KOPT-K1 (cell line): Measurements from ENCODE around the gene PHEX.

ENCODE experiments used
- H3K27ac ChIP-seq: fragments of 200-600 bp; sonication (generic); 2 replicates; pipeline ENCODE4 v1.5.1; 2016; ENCODE audit warnings: antibody characterized with exemption, mild to moderate bottlenecking, low read depth, low read length; ENCODE audit not compliant: poor library complexity, severe bottlenecking
- H3K36me3 ChIP-seq: fragments of 200-600 bp; sonication (generic); 2 replicates; pipeline ENCODE4 v1.5.1; 2017; ENCODE audit warnings: antibody characterized with exemption, mild to moderate bottlenecking, low read length, moderate library complexity; ENCODE audit not compliant: insufficient read depth
- H3K9me3 ChIP-seq: fragments of 200-600 bp; sonication (generic); 2 replicates; pipeline ENCODE4 v1.5.1; 2017; ENCODE audit warnings: antibody characterized with exemption, low read length, mild to moderate bottlenecking; ENCODE audit not compliant: insufficient read depth, poor library complexity, severe bottlenecking

Gene PHEX

GRCh38 chrX:22135994-22136684, 104.0 kb downstream of the PHEX start:
- no peak overlapping the region for H3K27ac ChIP-seq
- H3K9me3 ChIP-seq = no peaks in the 10 kb centered on the region
- H3K36me3 ChIP-seq = no peaks in the 10 kb centered on the region

GRCh38 chrX:22136711-22137110, 104.6 kb downstream of the PHEX start:
- Histone ChIP-seq H3K27ac (no peak overlapping the region), H3K9me3 (no peaks in the 10 kb centered on the region), H3K36me3 (no peaks in the 10 kb centered on the region)

GRCh38 chrX:22139822-22140221, 107.7 kb downstream of the PHEX start:
- H3K9me3 ChIP-seq = no peaks in the 10 kb centered on the region
- no peaks in the 10 kb centered on the region for H3K36me3 ChIP-seq
- no peak overlapping the region for H3K27ac ChIP-seq

- no peaks in the 10 kb centered on the region for H3K36me3 ChIP-seq
- H3K9me3 ChIP-seq = no peaks in the 10 kb centered on the region
- no peak overlapping the region for H3K27ac ChIP-seq
These were observed 109.1 kb downstream of the PHEX start for GRCh38 chrX:22141047-22141730.

DNA sequence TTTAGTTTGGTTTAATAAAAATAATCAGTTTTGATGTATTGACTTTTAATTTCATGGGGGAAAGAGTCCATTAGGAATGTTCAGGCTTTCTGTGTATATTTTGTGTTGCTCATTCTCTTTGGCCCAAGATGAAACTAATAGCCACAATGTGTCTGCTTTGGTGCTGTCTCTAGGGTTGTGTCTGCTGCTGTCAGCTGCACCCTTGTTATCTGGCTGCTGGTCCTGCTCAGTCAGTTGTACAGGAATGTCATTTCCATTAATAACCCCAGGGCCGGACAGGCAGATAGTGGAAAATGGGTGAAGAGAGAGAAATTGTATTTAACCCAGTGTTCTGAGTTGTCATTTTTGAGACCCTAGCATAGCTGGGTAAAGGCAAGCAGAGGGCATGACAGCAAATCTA, 115.1 kb downstream of the PHEX start:
- Histone ChIP-seq H3K36me3 (no peaks in the 10 kb centered on the region), H3K9me3 (no peaks in the 10 kb centered on the region), H3K27ac (no peak overlapping the region)

DNA sequence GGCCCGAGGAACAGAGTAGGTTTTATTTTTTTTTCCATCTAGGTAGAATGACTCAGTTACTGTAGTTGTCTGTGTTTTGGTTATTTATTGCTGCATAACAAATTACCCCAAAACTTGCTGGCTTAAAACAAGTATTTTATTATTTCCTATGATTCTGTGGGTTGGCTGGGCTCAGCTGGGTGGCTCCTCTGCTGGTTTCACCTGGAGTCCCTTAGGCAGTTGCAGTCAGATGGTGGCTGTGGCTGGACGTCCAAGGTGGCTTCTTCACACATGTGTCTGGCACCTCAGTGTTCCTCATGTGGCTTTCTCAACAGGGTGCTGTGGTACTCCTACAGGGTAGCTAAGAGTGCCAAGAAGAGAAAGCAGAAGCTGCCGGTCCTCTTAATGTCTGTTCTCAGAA, 115.8 kb downstream of the PHEX start:
- Histone ChIP-seq H3K9me3 (no peaks in the 10 kb centered on the region), H3K36me3 (no peaks in the 10 kb centered on the region), H3K27ac (no peak overlapping the region)

GRCh38 chrX:22148565-22148964, 116.4 kb downstream of the PHEX start:
- Histone ChIP-seq H3K36me3 (no peaks in the 10 kb centered on the region), H3K9me3 (no peaks in the 10 kb centered on the region), H3K27ac (no peak overlapping the region)

DNA sequence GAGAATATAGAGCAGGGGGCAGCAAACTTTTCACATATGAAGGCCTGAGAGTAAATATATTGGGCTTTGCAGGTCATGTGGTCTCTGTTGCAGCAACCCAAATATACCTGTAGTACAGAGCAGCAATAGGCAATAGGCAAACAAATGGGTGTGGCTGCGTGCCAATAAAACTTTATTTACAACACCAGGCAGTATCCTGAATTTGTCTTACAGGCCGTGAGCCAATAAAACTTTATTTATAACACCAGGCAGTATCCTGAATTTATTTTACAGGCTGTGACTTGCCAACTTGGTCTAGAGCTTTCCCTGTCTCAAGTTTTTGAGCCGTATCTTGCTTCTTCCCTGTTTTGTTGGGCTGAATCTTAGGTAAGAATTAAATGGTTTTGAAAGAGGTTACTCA, 118.2 kb downstream of the PHEX start:
- Histone ChIP-seq H3K9me3 (no peaks in the 10 kb centered on the region), H3K36me3 (no peaks in the 10 kb centered on the region), H3K27ac (no peak overlapping the region)

DNA sequence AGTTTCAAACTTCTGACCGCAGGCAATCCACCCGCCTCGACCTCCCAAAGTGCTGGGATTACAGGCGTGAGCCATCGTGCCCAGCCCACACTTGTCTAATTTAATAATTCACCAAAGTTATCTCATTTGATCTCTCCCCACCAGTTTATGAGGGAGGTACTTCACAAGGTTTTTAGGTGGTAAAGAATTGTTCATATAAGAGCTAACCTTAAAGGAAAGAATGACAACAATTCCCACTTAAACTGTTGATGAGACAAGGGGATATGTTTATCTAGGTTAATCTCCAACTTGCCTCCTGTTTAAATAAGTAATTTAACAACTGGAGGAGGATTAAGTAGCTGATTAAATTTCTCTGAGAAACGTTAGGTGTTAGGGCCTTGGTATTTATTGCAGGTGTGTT, 123.0 kb downstream of the PHEX start:
- H3K9me3 ChIP-seq = no peaks in the 10 kb centered on the region
- H3K36me3 ChIP-seq = no peaks in the 10 kb centered on the region
- no peak overlapping the region for H3K27ac ChIP-seq

DNA sequence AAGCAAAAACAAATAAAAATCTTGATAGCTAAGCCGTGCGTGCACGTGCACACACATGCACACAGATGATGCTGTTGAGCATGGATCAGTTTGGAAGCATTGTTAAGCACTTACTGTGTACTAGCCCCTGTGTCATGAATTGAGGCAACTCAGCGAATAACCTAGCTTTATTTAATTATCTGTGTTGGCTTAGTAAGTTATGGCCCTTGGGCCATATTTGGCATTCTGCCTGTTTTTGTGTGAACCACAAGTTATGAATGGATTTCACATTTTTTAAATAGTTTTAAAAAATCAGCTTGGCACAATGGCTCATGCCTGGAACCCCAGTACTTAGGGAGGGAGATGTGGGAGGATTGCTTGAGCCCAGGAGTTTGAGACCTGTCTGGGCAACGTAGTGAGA, 126.9 kb downstream of the PHEX start:
- Histone ChIP-seq H3K36me3 (no peaks in the 10 kb centered on the region), H3K27ac (no peak overlapping the region), H3K9me3 (no peaks in the 10 kb centered on the region)

GRCh38 chrX:22163326-22163725, 131.2 kb downstream of the PHEX start:
- Histone ChIP-seq H3K27ac (no peak overlapping the region), H3K36me3 (no peaks in the 10 kb centered on the region), H3K9me3 (no peaks in the 10 kb centered on the region)

- Histone ChIP-seq H3K36me3 (no peaks in the 10 kb centered on the region), H3K9me3 (no peaks in the 10 kb centered on the region), H3K27ac (no peak overlapping the region)
These were observed 132.8 kb downstream of the PHEX start for GRCh38 chrX:22164770-22165388.

GRCh38 chrX:22165732-22166457, 133.8 kb downstream of the PHEX start:
- no peak overlapping the region for H3K27ac ChIP-seq

GRCh38 chrX:22171287-22172060, 139.3 kb downstream of the PHEX start:
- H3K36me3 ChIP-seq = no peaks in the 10 kb centered on the region
- H3K9me3 ChIP-seq = no peaks in the 10 kb centered on the region

More at GRCh38 chrX:22165732-22166457, 133.8 kb downstream of the PHEX start:
- no peaks in the 10 kb centered on the region for H3K36me3 ChIP-seq
- no peaks in the 10 kb centered on the region for H3K9me3 ChIP-seq

More at GRCh38 chrX:22171287-22172060, 139.3 kb downstream of the PHEX start:
- no peak overlapping the region for H3K27ac ChIP-seq
